GM19328 (cell line): Measurements from ENCODE around the gene GLI1.
A peak's percentile ranks its signal among the peaks of the same experiment; 100 is the strongest.
"Not testable (repeated sequence)": the region's sequence is repeated elsewhere in the genome, so short reads cannot be mapped to it uniquely, and the experiment has no call there.

ENCODE experiments used
- ATAC-seq: cut with Tn5 transposase; IDR thresholded peaks from one replicate; pipeline ENCODE4 v1.9.1; 2021; ENCODE audit warnings: mild to moderate bottlenecking, moderate library complexity; ENCODE audit not compliant: unreplicated experiment

The GLI1 gene

GRCh38 chr12:57441393-57441792 is 18.2 kb upstream of the GLI1 start:
- ATAC-seq: not testable (repeated sequence)

- no peak for ATAC-seq
Observed at GRCh38 chr12:57441846-57442427, 17.6 kb upstream of the GLI1 start.

- ATAC-seq: not testable (repeated sequence)
Observed at GRCh38 chr12:57444337-57444736, 15.2 kb upstream of the GLI1 start.

GRCh38 chr12:57444744-57445143 is 14.8 kb upstream of the GLI1 start:
- no peak for ATAC-seq

GRCh38 chr12:57446292-57446960 is 13.2 kb upstream of the GLI1 start:
- ATAC-seq: no peak

GRCh38 chr12:57448669-57449068 is 10.9 kb upstream of the GLI1 start:
- ATAC-seq: no peak

- ATAC-seq: no peak
Observed at GRCh38 chr12:57449375-57449774, 10.2 kb upstream of the GLI1 start.

GRCh38 chr12:57450057-57450456 is 9.5 kb upstream of the GLI1 start:
- ATAC-seq: no peak

GRCh38 chr12:57451233-57451778 is 8.3 kb upstream of the GLI1 start:
- no peak for ATAC-seq

- no peak for ATAC-seq
Observed at GRCh38 chr12:57452181-57452936, 7.2 kb upstream of the GLI1 start.

GRCh38 chr12:57452937-57453509 is 6.6 kb upstream of the GLI1 start:
- no peak for ATAC-seq

GRCh38 chr12:57454213-57454565 is 5.4 kb upstream of the GLI1 start:
- ATAC-seq: no peak

GRCh38 chr12:57454566-57455373 is 4.8 kb upstream of the GLI1 start, which contains the start of gene INHBE:
INHBE (plus strand) TSS chr12:57455307; CDS start chr12:57455537, 230 bp downstream.
- ATAC-seq: no peak

- no peak for ATAC-seq
Observed at GRCh38 chr12:57455374-57456144, 4.0 kb upstream of the GLI1 start.

- no peak for ATAC-seq
Observed at GRCh38 chr12:57456145-57456700, 3.4 kb upstream of the GLI1 start.

GRCh38 chr12:57456737-57457490 is 2.7 kb upstream of the GLI1 start:
- ATAC-seq: no peak

GRCh38 chr12:57458665-57459054 is 925 bp upstream of the GLI1 start:
- ATAC-seq: no peak

GRCh38 chr12:57459055-57459749 is 383 bp upstream of the GLI1 start:
- ATAC-seq: peak; percentile 49
